IPS-20b (cell line): ENCODE measurements around the gene GPC3.

Experiments used
- H3K27ac ChIP-seq: one replicate; pipeline ENCODE4 v1.5.1; 2013; ENCODE audit warnings: low read length
- H3K27me3 ChIP-seq: 2 replicates; pipeline ENCODE4 v1.6.1; 2013; ENCODE audit warnings: mild to moderate bottlenecking, low read length, inconsistent platforms; ENCODE audit not compliant: insufficient read depth
- H3K36me3 ChIP-seq: 2 replicates; pipeline ENCODE4 v1.6.1; 2013; ENCODE audit warnings: low read depth, mild to moderate bottlenecking, inconsistent platforms, low read length, moderate library complexity; ENCODE audit not compliant: insufficient read depth
- H3K4me1 ChIP-seq: 2 replicates; pipeline ENCODE4 v1.6.1; 2013; ENCODE audit warnings: mild to moderate bottlenecking, control low read depth, inconsistent platforms, low read length, moderate library complexity; ENCODE audit not compliant: insufficient read depth
- H3K4me3 ChIP-seq: 2 replicates; pipeline ENCODE4 v1.5.1; 2013; ENCODE audit warnings: mild to moderate bottlenecking, low read length, inconsistent platforms
- H3K9ac ChIP-seq: 2 replicates; pipeline ENCODE4 v1.6.1; 2013; ENCODE audit warnings: low read depth, mild to moderate bottlenecking, inconsistent platforms, low read length, moderate library complexity
- H3K9me3 ChIP-seq: 2 replicates; pipeline ENCODE4 v1.6.1; 2013; ENCODE audit warnings: mild to moderate bottlenecking, low read depth, low read length, inconsistent platforms; ENCODE audit not compliant: insufficient read depth

GPC3 gene

GRCh38 chrX:133922390-133922771 lies 63.0 kb downstream of the GPC3 start:
- H3K9ac ChIP-seq: no peak overlapping the region
- no peaks in the 10 kb centered on the region for H3K36me3 ChIP-seq
- H3K9me3 ChIP-seq: no peaks in the 10 kb centered on the region
- H3K4me3 ChIP-seq: no peak overlapping the region
- no peaks in the 10 kb centered on the region for H3K27me3 ChIP-seq
- peaks cover 23% of the 10 kb centered on the region; the same call in 1 of the 2 replicates for H3K4me1 ChIP-seq
- no peak overlapping the region for H3K27ac ChIP-seq

DNA sequence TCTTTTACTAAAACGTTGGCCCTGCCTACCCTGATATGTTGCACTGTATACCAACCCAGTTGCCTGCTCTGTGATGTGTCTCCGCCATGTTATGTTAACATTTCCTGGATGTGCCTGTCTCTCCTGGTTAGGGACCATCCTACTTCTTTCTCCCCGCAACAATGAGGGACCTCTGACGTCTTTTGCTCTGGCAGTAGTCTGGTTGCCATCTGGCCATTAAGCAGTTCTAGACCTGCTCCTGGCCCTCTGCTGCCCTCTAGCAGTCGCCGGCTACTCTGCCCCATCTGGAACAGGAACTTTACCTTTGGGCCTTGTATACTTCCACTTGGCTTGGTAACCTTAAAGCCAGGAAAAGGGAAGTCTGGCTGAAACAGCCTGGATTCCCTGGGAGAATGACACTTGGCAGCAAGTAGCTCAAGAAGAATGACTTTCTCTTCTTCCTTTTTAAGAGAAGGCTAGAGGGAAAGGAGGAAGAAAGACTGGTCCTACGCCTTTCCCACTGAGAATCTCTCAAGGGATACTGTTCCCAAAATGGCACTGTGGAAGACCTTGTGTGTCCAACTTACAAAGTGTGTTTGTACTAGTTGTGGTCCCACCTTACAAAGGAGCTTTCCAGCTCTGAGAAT lies 63.5 kb downstream of the GPC3 start:
- Histone ChIP-seq H3K27ac (no peak overlapping the region), H3K9ac (no peak overlapping the region), H3K36me3 (no peaks in the 10 kb centered on the region), H3K4me3 (no peak overlapping the region; the same call in 1 of the 2 replicates), H3K4me1 (peaks cover 23% of the 10 kb centered on the region; the same call in 1 of the 2 replicates), H3K27me3 (no peaks in the 10 kb centered on the region), H3K9me3 (no peaks in the 10 kb centered on the region)

- Histone ChIP-seq H3K4me1 (peaks cover 23% of the 10 kb centered on the region; the same call in 1 of the 2 replicates), H3K27me3 (no peaks in the 10 kb centered on the region), H3K36me3 (no peaks in the 10 kb centered on the region), H3K9ac (no peak overlapping the region), H3K27ac (no peak overlapping the region), H3K4me3 (no peak overlapping the region), H3K9me3 (no peaks in the 10 kb centered on the region)
These were observed 64.3 kb downstream of the GPC3 start for GRCh38 chrX:133921086-133921485.

GRCh38 chrX:133918361-133918771 lies 67.0 kb downstream of the GPC3 start:
- H3K27ac ChIP-seq: no peak overlapping the region

GRCh38 chrX:133916984-133917722 lies 68.2 kb downstream of the GPC3 start:
- no peak overlapping the region for H3K4me3 ChIP-seq
- H3K9ac ChIP-seq: no peak overlapping the region
- no peak overlapping the region for H3K27ac ChIP-seq
- H3K9me3 ChIP-seq: no peaks in the 10 kb centered on the region
- no peaks in the 10 kb centered on the region for H3K27me3 ChIP-seq
- no peaks in the 10 kb centered on the region for H3K36me3 ChIP-seq
- peaks cover 27% of the 10 kb centered on the region; the same call in 1 of the 2 replicates for H3K4me1 ChIP-seq

More at GRCh38 chrX:133918361-133918771, 67.0 kb downstream of the GPC3 start:
- H3K4me1 ChIP-seq: peaks cover 22% of the 10 kb centered on the region; the same call in 1 of the 2 replicates
- H3K36me3 ChIP-seq: no peaks in the 10 kb centered on the region
- no peak overlapping the region for H3K9ac ChIP-seq
- no peaks in the 10 kb centered on the region for H3K27me3 ChIP-seq
- H3K9me3 ChIP-seq: no peaks in the 10 kb centered on the region
- no peak overlapping the region for H3K4me3 ChIP-seq

DNA sequence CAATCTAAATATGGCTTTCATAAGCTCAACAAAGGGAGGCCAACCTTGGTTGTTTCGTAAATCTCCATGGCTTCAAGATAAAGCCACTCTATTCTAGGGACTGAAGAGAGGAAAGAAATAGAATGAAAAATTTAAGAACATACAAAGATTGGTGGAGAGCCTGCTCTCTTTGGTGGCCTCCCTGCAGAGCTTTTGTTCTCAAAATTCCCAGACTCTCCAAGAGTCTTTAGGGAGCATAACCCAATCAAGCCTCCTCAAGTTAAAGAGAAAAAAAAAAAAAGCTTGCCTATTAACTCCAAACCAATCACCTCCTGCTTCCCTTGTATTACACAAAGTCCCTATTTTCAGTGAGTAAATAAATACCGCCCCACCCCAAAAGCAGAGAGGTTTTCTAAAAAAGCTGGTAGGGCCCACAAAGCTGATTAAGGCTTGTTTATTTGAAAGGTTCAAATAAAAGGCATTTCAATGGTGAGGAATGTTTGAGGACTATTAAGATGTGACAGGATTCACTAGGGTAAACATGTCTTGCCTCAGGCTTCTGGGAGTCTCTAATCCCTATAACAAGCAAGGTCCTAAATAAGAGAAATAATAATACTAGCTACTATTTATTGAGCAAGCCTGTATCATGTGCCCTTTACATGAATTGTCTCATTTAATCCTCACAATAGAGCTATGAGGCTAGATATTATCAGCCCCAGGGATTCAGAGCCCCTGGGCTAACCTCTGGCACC lies 71.6 kb downstream of the GPC3 start:
- Histone ChIP-seq H3K4me1 (peaks cover 24% of the 10 kb centered on the region; the same call in 1 of the 2 replicates), H3K36me3 (no peaks in the 10 kb centered on the region), H3K27me3 (no peaks in the 10 kb centered on the region), H3K9me3 (no peaks in the 10 kb centered on the region), H3K27ac (peak overlapping the region; percentile 11), H3K9ac (peak overlapping the region; percentile 60; the same call in 1 of the 2 replicates), H3K4me3 (peak overlapping the region; percentile 51; the same call in 1 of the 2 replicates)

DNA sequence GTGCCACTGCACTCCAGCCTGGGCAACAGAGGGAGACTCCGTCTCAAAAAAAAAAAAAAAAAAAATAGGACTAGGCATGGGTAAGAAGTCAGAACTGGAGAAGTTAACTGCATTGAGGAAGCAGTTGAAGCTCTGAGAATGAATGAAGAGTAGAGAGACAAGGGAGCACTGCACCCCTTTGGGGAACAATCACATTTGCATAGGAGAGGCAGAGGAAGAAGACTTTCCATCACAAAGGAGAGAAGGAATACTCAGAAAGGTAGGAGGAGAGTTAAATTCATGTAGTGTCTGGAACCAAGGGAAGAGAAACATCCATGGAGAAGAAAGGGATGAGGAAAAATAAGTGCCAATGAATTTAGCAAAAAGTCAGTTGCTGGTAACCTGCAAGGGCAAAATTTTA lies 72.4 kb downstream of the GPC3 start:
- Histone ChIP-seq H3K9me3 (no peaks in the 10 kb centered on the region), H3K36me3 (no peaks in the 10 kb centered on the region), H3K4me1 (peaks cover 24% of the 10 kb centered on the region; the same call in 1 of the 2 replicates), H3K9ac (peak overlapping the region; percentile 60; the same call in 1 of the 2 replicates), H3K4me3 (peak overlapping the region; percentile 51; the same call in 1 of the 2 replicates), H3K27ac (peak overlapping the region; percentile 11), H3K27me3 (no peaks in the 10 kb centered on the region)

DNA sequence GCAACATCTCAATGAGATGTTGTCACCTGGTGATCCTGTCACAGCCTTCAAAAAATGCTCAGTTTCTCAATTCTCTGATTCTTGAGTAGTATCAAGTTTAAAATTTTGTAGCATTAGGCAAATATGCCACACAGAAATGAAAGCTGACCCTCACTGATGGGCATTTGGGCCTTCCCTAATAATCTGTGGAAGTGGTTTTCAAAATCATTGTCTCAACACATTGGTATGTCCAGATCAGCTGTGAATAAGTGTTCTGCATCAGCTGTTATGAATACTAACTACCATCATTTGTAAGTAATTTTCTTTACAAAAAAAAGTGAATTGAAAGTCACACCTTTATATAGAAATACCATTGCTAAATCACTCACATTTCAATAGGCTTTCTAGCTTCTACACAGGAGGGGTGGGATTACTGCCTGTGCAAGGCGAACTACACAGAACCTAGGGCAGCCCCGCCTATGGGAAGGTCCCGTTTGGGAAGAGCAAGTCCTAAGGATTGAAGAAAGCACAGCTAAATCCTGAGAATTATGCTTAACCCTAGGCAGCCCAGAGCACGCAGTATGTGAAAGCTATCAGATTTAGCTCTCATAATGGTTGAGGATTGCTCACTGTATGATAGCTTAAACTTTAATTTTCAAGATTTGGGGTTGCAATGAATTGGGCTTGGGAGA lies 73.4 kb downstream of the GPC3 start:
- Histone ChIP-seq H3K27ac (no peak overlapping the region), H3K27me3 (no peaks in the 10 kb centered on the region), H3K9me3 (no peaks in the 10 kb centered on the region), H3K4me3 (no peak overlapping the region), H3K36me3 (no peaks in the 10 kb centered on the region), H3K4me1 (peaks cover 24% of the 10 kb centered on the region; the same call in 1 of the 2 replicates), H3K9ac (no peak overlapping the region)

DNA sequence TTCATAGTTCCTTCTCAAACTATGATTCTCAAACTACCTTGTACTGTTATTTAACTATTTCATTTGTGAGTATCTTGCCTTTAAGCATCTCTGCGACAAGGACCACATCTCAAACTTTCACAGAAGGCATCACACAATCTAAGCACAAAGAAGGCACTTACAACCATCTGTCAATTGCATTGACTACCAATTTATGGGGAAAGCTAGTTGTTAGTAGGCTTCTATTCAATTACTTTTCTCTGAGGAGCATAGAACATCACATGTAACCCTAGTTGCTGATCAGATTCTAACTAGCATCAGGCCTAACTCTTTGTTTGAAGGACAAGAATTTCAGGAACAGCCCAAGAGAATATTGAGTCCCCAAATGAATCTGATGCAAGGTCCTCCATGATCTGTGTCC lies 74.9 kb downstream of the GPC3 start:
- Histone ChIP-seq H3K4me3 (no peak overlapping the region), H3K4me1 (peaks cover 24% of the 10 kb centered on the region; the same call in 1 of the 2 replicates), H3K27me3 (no peaks in the 10 kb centered on the region), H3K36me3 (no peaks in the 10 kb centered on the region), H3K27ac (no peak overlapping the region), H3K9me3 (no peaks in the 10 kb centered on the region), H3K9ac (no peak overlapping the region)

GRCh38 chrX:133909888-133910287 lies 75.5 kb downstream of the GPC3 start:
- Histone ChIP-seq H3K9ac (no peak overlapping the region), H3K27me3 (no peaks in the 10 kb centered on the region), H3K27ac (no peak overlapping the region), H3K9me3 (no peaks in the 10 kb centered on the region), H3K4me1 (peaks cover 24% of the 10 kb centered on the region; the same call in 1 of the 2 replicates), H3K36me3 (no peaks in the 10 kb centered on the region), H3K4me3 (no peak overlapping the region)
